Erythroblast (primary cell): ENCODE results near the gene ZRSR2.

Experiments
- GATA1 ChIP-seq: IDR thresholded peaks from 2 replicates; pipeline ENCODE4 v1.6.1; 2011; ENCODE audit warnings: low read depth, mild to moderate bottlenecking, control low read depth, low read length, moderate library complexity
- POLR2A ChIP-seq: IDR thresholded peaks from 2 replicates; pipeline ENCODE4 v1.6.1; 2011; ENCODE audit warnings: mild to moderate bottlenecking, low read length

- TF ChIP-seq POLR2A (no peak), GATA1 (no peak)
Observed at GRCh38 chrX:15820106-15821073, 30.1 kb downstream of the ZRSR2 start.
